LNCaP clone FGC (cell line): ENCODE measurements around the gene SNX24.

ENCODE experiments used
- DNase-seq: peaks from one replicate; pipeline ENCODE4 v3.0.0-alpha.2; 2011; ENCODE audit warnings: low read depth
- H3K4me3 ChIP-seq: 2 replicates; pipeline ENCODE4 v1.5.1; 2011; ENCODE audit warnings: mild to moderate bottlenecking, low read depth, low read length, control low read depth
- TF ChIP-seq, protein P1 (sequence below): IDR thresholded peaks from 2 replicates; pipeline ENCODE4 v1.5.1; 2012; ENCODE audit warnings: mild to moderate bottlenecking; ENCODE audit not compliant: control insufficient read depth, insufficient read depth; ENCODE audit errors: extremely low read depth

Gene SNX24

GRCh38 chr5:123039673-123040072 is 194.3 kb downstream of the SNX24 start:
- H3K4me3 ChIP-seq, result no peak overlapping the region
- TF ChIP-seq, protein P1, sequence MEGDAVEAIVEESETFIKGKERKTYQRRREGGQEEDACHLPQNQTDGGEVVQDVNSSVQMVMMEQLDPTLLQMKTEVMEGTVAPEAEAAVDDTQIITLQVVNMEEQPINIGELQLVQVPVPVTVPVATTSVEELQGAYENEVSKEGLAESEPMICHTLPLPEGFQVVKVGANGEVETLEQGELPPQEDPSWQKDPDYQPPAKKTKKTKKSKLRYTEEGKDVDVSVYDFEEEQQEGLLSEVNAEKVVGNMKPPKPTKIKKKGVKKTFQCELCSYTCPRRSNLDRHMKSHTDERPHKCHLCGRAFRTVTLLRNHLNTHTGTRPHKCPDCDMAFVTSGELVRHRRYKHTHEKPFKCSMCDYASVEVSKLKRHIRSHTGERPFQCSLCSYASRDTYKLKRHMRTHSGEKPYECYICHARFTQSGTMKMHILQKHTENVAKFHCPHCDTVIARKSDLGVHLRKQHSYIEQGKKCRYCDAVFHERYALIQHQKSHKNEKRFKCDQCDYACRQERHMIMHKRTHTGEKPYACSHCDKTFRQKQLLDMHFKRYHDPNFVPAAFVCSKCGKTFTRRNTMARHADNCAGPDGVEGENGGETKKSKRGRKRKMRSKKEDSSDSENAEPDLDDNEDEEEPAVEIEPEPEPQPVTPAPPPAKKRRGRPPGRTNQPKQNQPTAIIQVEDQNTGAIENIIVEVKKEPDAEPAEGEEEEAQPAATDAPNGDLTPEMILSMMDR, result no peak
- no peak for DNase-seq

DNA sequence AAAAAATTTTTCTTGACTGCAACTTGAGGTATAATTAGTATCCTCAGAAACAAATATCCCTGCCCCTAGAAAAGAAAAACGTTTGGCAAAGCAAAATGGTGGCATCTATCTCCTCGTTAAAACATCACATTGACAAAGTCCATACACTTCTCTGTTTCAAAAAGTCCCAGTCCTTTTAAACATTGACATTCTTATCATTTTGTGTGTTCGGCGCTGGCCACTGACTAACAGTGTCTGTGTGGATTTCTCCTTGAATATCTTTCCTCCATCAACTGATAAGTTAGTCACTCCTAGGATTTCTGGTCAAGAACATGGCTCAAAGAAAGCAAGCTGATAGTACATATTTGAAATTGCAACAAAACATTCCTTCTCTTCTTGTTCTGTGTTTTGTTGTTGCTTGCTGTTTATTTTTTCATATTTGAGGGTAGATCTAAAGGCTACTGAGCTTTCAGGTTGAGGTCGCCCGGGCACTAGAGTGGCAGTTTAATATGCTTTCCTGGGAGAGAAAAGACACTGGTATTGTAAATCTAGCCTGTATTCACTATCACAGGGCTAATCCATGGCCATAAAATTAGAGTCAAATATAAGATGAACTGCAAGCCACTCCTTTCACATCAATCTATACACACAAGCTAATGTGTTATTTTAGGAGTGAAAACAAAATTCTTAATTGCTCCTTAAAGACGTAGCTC is 199.7 kb downstream of the SNX24 start:
- DNase-seq, result no peak
- TF ChIP-seq, protein P1, result no peak
- no peak overlapping the region for H3K4me3 ChIP-seq

DNA sequence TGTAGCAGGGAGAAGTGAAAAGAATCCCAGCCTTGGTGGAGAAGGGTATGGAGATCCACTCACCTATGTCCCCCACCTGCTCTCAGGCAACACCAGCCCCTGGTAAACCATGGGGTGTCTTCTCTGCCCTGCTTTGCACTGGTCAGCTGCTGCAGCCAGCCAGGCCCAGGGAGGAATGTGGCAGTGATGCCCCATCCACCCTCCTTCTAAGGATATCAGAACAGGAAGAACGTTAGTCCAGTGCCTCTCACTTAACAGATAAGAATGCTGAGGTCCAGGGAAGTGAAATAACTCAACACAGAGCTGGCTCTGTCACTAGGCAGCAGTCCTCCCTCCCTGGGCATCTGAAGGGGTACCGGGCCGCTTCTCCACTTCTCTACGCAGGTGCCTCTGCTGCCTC is 200.8 kb downstream of the SNX24 start:
- H3K4me3 ChIP-seq, result no peak overlapping the region
- DNase-seq, result no peak
- TF ChIP-seq, protein P1, result no peak

- TF ChIP-seq, protein P1, result no peak
- no peak for DNase-seq
- H3K4me3 ChIP-seq, result no peak overlapping the region
Observed at GRCh38 chr5:123047706-123048105, 202.3 kb downstream of the SNX24 start.

- TF ChIP-seq, protein P1, result no peak
- no peak overlapping the region for H3K4me3 ChIP-seq
- no peak for DNase-seq
Observed at GRCh38 chr5:123051206-123051605, 205.8 kb downstream of the SNX24 start.
